ENCODE data around the gene TCERG1. TPM values are rescaled to one million over a fixed set of nuclear protein-coding genes. Genes with fewer than 3 reads are reported as not detected.

The TCERG1 gene
- total RNA-seq, 1 experiment from 2014 or later: 112 TPM

GRCh38 chr5:146426853-146427618 is 20.1 kb upstream of the TCERG1 start:
- no peak for DNase-seq
- no peak overlapping the region for H4K5ac ChIP-seq (ENCODE audit: insufficient read length, low read depth, low read length)
- no peaks in the 10 kb centered on the region for H4K20me1 ChIP-seq (ENCODE audit: control insufficient read depth, insufficient read depth, insufficient read length)
- H3K4ac ChIP-seq (ENCODE audit: low read depth, low read length): no peak overlapping the region
- no CpG with 5 or more reads among the region's 7 CpGs for WGBS (ENCODE audit: extremely low coverage, insufficient read length, low lambda C conversion rate)
- Mint-ChIP-seq H3K27me3 (ENCODE audit: low read depth) (peaks cover 15% of the 10 kb centered on the region), H3K4me3 (no peak overlapping the region), H3K4me1 (peaks cover 3 to 5% of the 10 kb centered on the region in 2 experiments; a peak in 2 of 4 replicates), H3K36me3 (ENCODE audit: insufficient read depth in 1 of 3, low read depth in 3 of 3) (no peaks in the 10 kb centered on the region), H3K27ac (0 out of 7 replicates have a peak overlapping the region, but pooled peaks of 1 of the 3 experiments have one; percentile 24), H3K9me3 (peaks cover 0 to 2% of the 10 kb centered on the region in 2 experiments; a peak in 1 of 5 replicates)
- no peak overlapping the region for H3K14ac ChIP-seq (ENCODE audit: insufficient read depth, low read length)
- H3K79me1 ChIP-seq (ENCODE audit: insufficient read depth, low read depth, low read length, poor library complexity, severe bottlenecking): no peaks in the 10 kb centered on the region
- no peaks in the 10 kb centered on the region for H3K23me2 ChIP-seq (ENCODE audit: insufficient read length, low read depth, low read length, poor library complexity, severe bottlenecking)
- H3K79me2 ChIP-seq (ENCODE audit: insufficient read depth, low read length): no peaks in the 10 kb centered on the region
- H3K9ac ChIP-seq (ENCODE audit: extremely low read depth, insufficient read length, low read length): no peak overlapping the region
- H2BK120ac ChIP-seq (ENCODE audit: low read depth, low read length, poor library complexity, severe bottlenecking): no peak overlapping the region
- H2AK5ac ChIP-seq (ENCODE audit: insufficient read length, low read length): no peak overlapping the region
- H3T11ph ChIP-seq (ENCODE audit: low read length): no peak overlapping the region
- no peak overlapping the region for H4K91ac ChIP-seq (ENCODE audit: insufficient read length, low read depth, low read length)
- no peaks in the 10 kb centered on the region for H3K27me3 ChIP-seq (ENCODE audit: insufficient read depth, low read length)
- no peak overlapping the region for H3K18ac ChIP-seq (ENCODE audit: insufficient read length, low read depth, low read length)
- no peak overlapping the region for H4K8ac ChIP-seq (replicated peaks; ENCODE audit: insufficient read length, low read depth, low read length)
- no peak overlapping the region for H3K27ac ChIP-seq (ENCODE audit: insufficient read length, low read depth, low read length)
- H2BK20ac ChIP-seq (ENCODE audit: low read depth, low read length, poor library complexity, severe bottlenecking): no peak overlapping the region
- H2BK12ac ChIP-seq (ENCODE audit: insufficient read length, low read depth, low read length): no peak overlapping the region
- no peak overlapping the region for H2BK15ac ChIP-seq (ENCODE audit: low read depth, low read length)
- H2AFZ ChIP-seq (ENCODE audit: low read length): no peak overlapping the region
- TF ChIP-seq CTCF (conservative IDR thresholded peaks at IDR 0.05): peak; percentile 84
- no peak overlapping the region for H3K56ac ChIP-seq (ENCODE audit: insufficient read length, low read depth, low read length)
- no peak overlapping the region for H3K4me2 ChIP-seq (ENCODE audit: insufficient read depth, insufficient read length, low read length)
- H3K4me1 ChIP-seq (ENCODE audit: insufficient read depth, low read length): no peaks in the 10 kb centered on the region
- no peak overlapping the region for H2BK5ac ChIP-seq (ENCODE audit: insufficient read length, low read length)
- no peaks in the 10 kb centered on the region for H3K9me3 ChIP-seq (ENCODE audit: control insufficient read depth, low read depth, low read length)
- no peak overlapping the region for H3K23ac ChIP-seq (ENCODE audit: insufficient read length, low read depth, low read length)
